Measurements from ENCODE around the gene DLG2.
"Not testable (repeated sequence)": the region's sequence is repeated elsewhere in the genome, so short reads cannot be mapped to it uniquely, and the experiment has no call there.

DLG2 gene

GRCh38 chr11:83731288-83731687 is 1895.9 kb downstream of the DLG2 start:
- ATAC-seq (replicated peaks); DNase-seq: not testable (repeated sequence)

GRCh38 chr11:83728281-83728680 is 1898.9 kb downstream of the DLG2 start:
- Mint-ChIP-seq H3K36me3 (no peaks in the 10 kb centered on the region), H3K27me3 (peaks cover 19 to 27% of the 10 kb centered on the region in 2 donors), H3K4me1 (peaks cover 10 to 12% of the 10 kb centered on the region in 2 donors), H3K9me3 (no peaks in the 10 kb centered on the region), H3K27ac (no peak overlapping the region), H3K4me3 (no peak overlapping the region)
- DNase-seq (no peak), ATAC-seq (replicated peaks) (no peak)

More at GRCh38 chr11:83731288-83731687, 1895.9 kb downstream of the DLG2 start:
- H3K4me1 Mint-ChIP-seq, H3K27ac Mint-ChIP-seq, H3K4me3 Mint-ChIP-seq, H3K9me3 Mint-ChIP-seq, H3K36me3 Mint-ChIP-seq: not testable (repeated sequence)
- H3K27me3 Mint-ChIP-seq: peaks cover 19 to 20% of the 10 kb centered on the region in 2 donors

DNA sequence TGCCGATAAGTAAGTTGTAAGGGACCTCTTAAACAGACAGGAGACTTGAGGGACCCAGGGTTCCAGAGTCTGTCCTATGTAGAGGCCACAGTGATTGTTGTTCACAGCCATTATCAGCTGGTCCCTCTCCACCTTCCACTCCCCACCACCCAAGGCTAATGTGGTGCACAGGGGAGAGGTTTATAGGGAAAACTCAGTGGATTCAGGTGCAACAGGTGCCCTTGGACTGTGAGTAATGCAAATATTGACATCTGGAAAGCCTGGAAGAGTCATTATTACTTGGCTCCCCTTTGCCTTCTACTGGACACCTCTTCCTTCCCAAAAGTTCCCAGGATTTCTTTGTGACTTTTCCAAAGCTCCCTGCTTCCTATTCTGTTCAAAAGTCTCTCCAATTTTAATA is 1899.9 kb downstream of the DLG2 start:
- Mint-ChIP-seq H3K27ac (no peak overlapping the region), H3K27me3 (peaks cover 18 to 27% of the 10 kb centered on the region in 2 donors), H3K36me3 (no peaks in the 10 kb centered on the region), H3K9me3 (no peaks in the 10 kb centered on the region), H3K4me3 (no peak overlapping the region), H3K4me1 (peaks cover 10 to 12% of the 10 kb centered on the region in 2 donors)
- ATAC-seq (replicated peaks): no peak
- no peak for DNase-seq

DNA sequence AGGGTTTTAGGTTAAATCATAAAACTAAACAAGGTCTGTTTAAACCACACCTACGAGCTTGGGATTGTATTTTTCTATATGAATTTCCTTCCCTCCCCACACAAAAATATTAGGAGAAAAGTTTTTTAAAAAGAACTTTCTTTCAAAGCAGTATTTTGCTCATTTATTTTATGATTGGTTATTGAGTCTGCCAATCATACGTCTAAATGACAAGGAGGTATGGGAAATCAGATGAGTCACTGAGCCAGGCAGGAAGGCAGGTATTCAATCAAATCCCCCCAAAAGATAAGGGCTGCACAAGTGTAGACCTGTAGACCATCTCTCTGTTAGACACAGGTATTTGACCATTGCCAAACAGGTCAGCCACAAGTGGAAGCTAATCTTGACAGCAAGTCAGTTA is 1900.8 kb downstream of the DLG2 start:
- Mint-ChIP-seq H3K36me3 (no peaks in the 10 kb centered on the region), H3K9me3 (no peaks in the 10 kb centered on the region), H3K27me3 (peaks cover 21 to 26% of the 10 kb centered on the region in 2 donors), H3K27ac (no peak overlapping the region), H3K4me3 (no peak overlapping the region), H3K4me1 (peaks cover 10 to 12% of the 10 kb centered on the region in 2 donors)
- no peak for ATAC-seq (replicated peaks)
- DNase-seq: no peak

DNA sequence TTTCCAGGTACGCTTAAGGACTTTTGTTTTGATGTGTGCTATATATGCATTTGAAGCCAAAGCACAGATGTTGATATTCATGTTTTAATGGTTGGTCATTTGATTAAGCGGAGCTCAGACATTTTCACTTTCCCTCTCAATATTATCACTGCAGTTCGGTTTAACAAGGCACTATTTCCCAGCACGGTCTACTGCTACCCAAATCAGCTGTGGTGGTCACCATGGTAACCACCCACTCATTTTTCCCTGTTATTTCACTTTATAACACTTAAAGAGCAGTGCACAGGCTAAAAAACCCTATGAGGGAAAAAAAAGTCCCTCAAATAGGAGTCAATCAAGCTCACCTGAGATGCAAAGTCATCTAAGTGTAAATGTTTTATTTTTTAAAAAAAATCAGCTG is 1901.4 kb downstream of the DLG2 start:
- Mint-ChIP-seq H3K9me3 (no peaks in the 10 kb centered on the region), H3K4me3 (peak overlapping the region in 1 of 2 donors; percentile 21), H3K4me1 (peaks cover 10 to 12% of the 10 kb centered on the region in 2 donors), H3K27me3 (peaks cover 21 to 26% of the 10 kb centered on the region in 2 donors), H3K36me3 (no peaks in the 10 kb centered on the region), H3K27ac (no peak overlapping the region)
- no peak for DNase-seq
- ATAC-seq (replicated peaks): peak; percentile 64 to 69

GRCh38 chr11:83725269-83725560 is 1901.9 kb downstream of the DLG2 start:
- H3K27me3 Mint-ChIP-seq: peaks cover 17 to 28% of the 10 kb centered on the region in 2 donors
- H3K4me3 Mint-ChIP-seq: no peak overlapping the region
- H3K36me3 Mint-ChIP-seq: no peaks in the 10 kb centered on the region
- ATAC-seq (replicated peaks) (no peak), DNase-seq (no peak)
- H3K9me3 Mint-ChIP-seq: no peaks in the 10 kb centered on the region
- H3K27ac Mint-ChIP-seq: no peak overlapping the region
- peaks cover 10 to 12% of the 10 kb centered on the region in 2 donors for H3K4me1 Mint-ChIP-seq

DNA sequence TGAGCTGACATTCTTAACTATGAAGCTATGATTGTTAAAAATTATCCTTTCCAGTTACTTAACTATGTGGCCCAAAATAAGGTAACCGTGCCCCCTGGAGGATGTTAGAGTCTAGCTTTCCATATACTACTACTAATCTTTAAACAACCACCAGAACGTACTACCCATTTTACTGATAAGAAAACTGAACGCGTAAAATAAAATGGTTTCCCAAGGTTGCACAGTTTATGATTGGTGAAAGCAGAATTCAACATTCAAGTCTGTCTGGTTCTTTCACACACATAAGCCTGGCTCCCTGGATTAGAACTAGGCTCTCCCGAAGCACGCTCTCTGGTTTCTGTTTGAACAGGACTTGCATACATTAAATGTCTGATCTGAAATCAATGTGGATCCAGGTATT is 1903.1 kb downstream of the DLG2 start:
- H3K9me3 Mint-ChIP-seq: no peaks in the 10 kb centered on the region
- peaks cover 10 to 12% of the 10 kb centered on the region in 2 donors for H3K4me1 Mint-ChIP-seq
- peaks cover 17 to 28% of the 10 kb centered on the region in 2 donors for H3K27me3 Mint-ChIP-seq
- no peak for DNase-seq
- no peaks in the 10 kb centered on the region for H3K36me3 Mint-ChIP-seq
- H3K4me3 Mint-ChIP-seq: peak overlapping the region; percentile 46 to 73
- no peak overlapping the region for H3K27ac Mint-ChIP-seq
- ATAC-seq (replicated peaks): peak; percentile 71 to 74

- DNase-seq: no peak
- no peak overlapping the region for H3K4me3 Mint-ChIP-seq
- H3K9me3 Mint-ChIP-seq: no peaks in the 10 kb centered on the region
- ATAC-seq (replicated peaks): no peak
- H3K27me3 Mint-ChIP-seq: peaks cover 17 to 28% of the 10 kb centered on the region in 2 donors
- peaks cover 10 to 12% of the 10 kb centered on the region in 2 donors for H3K4me1 Mint-ChIP-seq
- no peak overlapping the region for H3K27ac Mint-ChIP-seq
- H3K36me3 Mint-ChIP-seq: no peaks in the 10 kb centered on the region
Observed at GRCh38 chr11:83722392-83723119, 1904.6 kb downstream of the DLG2 start.

DNA sequence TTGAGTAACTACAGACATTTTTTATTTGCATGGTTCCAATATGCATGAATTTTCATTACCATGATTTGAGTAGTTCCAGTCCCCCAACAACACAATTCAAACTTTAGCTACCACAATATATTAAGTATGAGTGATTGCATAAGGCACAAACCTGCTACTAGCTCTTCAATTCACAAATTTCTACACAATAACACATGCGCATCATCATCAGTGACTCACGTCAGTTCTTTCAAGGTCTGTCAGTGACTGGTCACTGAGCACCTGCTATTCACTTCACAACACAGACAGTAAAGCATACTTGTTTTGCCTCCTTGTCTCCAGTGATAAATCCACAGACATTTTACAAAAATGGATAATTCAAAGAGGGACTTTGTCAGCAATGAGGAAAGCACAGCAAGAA is 1905.9 kb downstream of the DLG2 start:
- H3K9me3 Mint-ChIP-seq: no peaks in the 10 kb centered on the region
- no peak for ATAC-seq (replicated peaks)
- H3K4me1 Mint-ChIP-seq: peaks cover 10 to 12% of the 10 kb centered on the region in 2 donors
- peaks cover 11 to 22% of the 10 kb centered on the region in 2 donors for H3K27me3 Mint-ChIP-seq
- H3K36me3 Mint-ChIP-seq: no peaks in the 10 kb centered on the region
- H3K4me3 Mint-ChIP-seq: no peak overlapping the region
- H3K27ac Mint-ChIP-seq: no peak overlapping the region
- no peak for DNase-seq

DNA sequence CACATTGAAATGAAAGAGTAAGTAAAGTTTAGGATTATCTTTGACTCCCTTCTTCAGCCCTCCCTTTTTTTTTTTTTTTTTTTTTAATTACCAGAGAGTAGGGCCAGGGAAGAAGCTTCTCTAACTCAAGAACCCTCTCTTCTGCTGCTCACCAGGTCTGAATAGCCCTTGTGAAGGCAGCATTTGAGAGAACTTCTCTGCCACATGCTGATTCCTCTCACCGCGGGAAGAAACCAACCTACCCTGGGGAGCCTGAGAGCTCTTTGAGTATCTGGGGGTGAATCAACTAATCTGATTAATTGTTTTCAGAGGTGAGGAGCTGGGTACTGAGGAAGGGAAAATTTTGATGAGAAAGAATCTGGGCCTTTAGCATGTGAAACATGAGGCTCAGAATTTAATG is 1906.5 kb downstream of the DLG2 start:
- Mint-ChIP-seq H3K36me3 (no peaks in the 10 kb centered on the region), H3K27me3 (peaks cover 11 to 26% of the 10 kb centered on the region in 2 donors), H3K27ac (no peak overlapping the region), H3K4me1 (peaks cover 10 to 11% of the 10 kb centered on the region in 2 donors), H3K4me3 (no peak overlapping the region), H3K9me3 (no peaks in the 10 kb centered on the region)
- ATAC-seq (replicated peaks) (no peak), DNase-seq (no peak)

- no peaks in the 10 kb centered on the region for H3K36me3 Mint-ChIP-seq
- no peak for DNase-seq
Observed at GRCh38 chr11:83717537-83717936, 1909.6 kb downstream of the DLG2 start.

GRCh38 chr11:83715927-83716535 is 1911.1 kb downstream of the DLG2 start:
- Mint-ChIP-seq H3K27me3 (peaks cover 3 to 25% of the 10 kb centered on the region in 2 donors), H3K4me3 (no peak overlapping the region), H3K36me3 (no peaks in the 10 kb centered on the region), H3K27ac (no peak overlapping the region), H3K4me1 (no peaks in the 10 kb centered on the region), H3K9me3 (no peaks in the 10 kb centered on the region)
- DNase-seq (no peak), ATAC-seq (replicated peaks) (no peak)

More at GRCh38 chr11:83717537-83717936, 1909.6 kb downstream of the DLG2 start:
- H3K9me3 Mint-ChIP-seq: no peaks in the 10 kb centered on the region
- no peak for ATAC-seq (replicated peaks)
- no peaks in the 10 kb centered on the region for H3K4me1 Mint-ChIP-seq
- peaks cover 3 to 23% of the 10 kb centered on the region in 2 donors for H3K27me3 Mint-ChIP-seq
- H3K27ac Mint-ChIP-seq: no peak overlapping the region
- no peak overlapping the region for H3K4me3 Mint-ChIP-seq

DNA sequence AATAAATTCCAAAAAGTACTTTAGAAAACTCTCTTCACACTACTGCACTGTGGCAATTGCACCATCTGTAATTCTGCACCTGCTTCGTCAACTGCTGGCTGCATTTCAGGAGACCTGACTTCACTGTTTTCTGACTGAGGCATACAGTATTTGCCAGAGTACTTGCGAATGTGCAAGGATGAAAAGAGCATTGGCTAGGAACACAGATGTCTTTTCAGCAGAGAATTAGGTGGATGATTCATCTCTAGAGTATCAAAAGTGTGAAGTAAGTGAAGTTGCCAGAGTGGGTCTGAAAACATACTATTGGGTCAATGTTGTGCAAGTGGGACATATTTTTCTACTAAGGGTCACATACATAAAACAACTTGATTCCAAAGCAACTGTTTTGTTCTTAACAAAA is 1913.4 kb downstream of the DLG2 start:
- no peak for ATAC-seq (replicated peaks)
- Mint-ChIP-seq H3K27me3 (peaks cover 3 to 21% of the 10 kb centered on the region in 2 donors), H3K36me3 (no peaks in the 10 kb centered on the region), H3K4me1 (no peaks in the 10 kb centered on the region), H3K9me3 (no peaks in the 10 kb centered on the region), H3K27ac (no peak overlapping the region), H3K4me3 (no peak overlapping the region)
- DNase-seq: no peak

DNA sequence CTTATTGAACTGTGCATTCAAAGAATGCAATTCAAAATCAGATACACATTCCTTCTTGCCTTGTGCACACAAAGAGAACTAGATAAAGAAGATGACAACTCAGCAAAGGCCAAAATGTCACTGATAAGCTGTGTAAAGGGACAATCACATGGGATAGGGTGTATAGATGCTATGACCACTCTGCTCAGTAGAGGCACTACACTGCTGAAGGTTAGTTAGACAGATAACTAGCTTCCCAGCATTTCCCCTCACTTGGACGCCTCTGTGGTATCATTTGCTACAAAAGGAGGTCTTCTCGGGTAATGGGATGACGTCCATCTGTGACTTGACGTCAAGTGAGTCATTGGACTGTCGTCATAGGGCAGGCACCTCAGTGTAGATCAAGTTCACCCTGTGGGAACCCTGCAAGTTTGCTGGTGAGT is 1916.0 kb downstream of the DLG2 start:
- Mint-ChIP-seq H3K36me3 (no peaks in the 10 kb centered on the region), H3K4me1 (no peaks in the 10 kb centered on the region)

DNA sequence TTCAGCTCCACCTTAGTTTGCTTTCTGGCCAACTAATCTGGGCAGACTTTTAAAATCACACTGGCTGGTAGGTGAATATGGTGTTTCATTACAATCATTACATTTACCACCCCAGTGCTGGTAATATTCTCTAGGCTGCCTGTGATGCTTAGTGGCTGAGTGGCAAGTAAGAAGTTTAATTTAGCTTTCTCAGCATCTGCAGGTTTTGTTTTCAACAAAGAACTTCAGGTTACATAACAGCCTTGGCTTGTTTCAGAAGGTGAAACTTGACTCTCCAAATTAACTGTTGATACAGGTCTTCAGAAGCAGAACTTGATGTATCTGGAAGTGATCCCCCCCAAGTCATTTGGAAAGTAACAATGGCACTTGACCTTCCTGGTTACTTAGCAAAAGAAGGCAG is 1917.7 kb downstream of the DLG2 start:
- H3K4me1 Mint-ChIP-seq: no peaks in the 10 kb centered on the region
- H3K36me3 Mint-ChIP-seq: no peaks in the 10 kb centered on the region
- ATAC-seq (replicated peaks) (no peak), DNase-seq (no peak)
- no peaks in the 10 kb centered on the region for H3K9me3 Mint-ChIP-seq
- H3K27me3 Mint-ChIP-seq: peaks cover 3 to 13% of the 10 kb centered on the region in 2 donors
- no peak overlapping the region for H3K27ac Mint-ChIP-seq
- H3K4me3 Mint-ChIP-seq: no peak overlapping the region

More for the DNA sequence above, 1916.0 kb downstream of the DLG2 start:
- H3K9me3 Mint-ChIP-seq: no peaks in the 10 kb centered on the region
- H3K27me3 Mint-ChIP-seq: peaks cover 3 to 21% of the 10 kb centered on the region in 2 donors
- H3K27ac Mint-ChIP-seq: no peak overlapping the region
- DNase-seq (no peak), ATAC-seq (replicated peaks) (no peak)
- no peak overlapping the region for H3K4me3 Mint-ChIP-seq

Measured in stimulated activated naive B cell treated with anti-CD40 and anti-IgM and Interleukin-4, amounts not matched to agents 10 μg/mL and 1 μg/mL and 100 μg/mL, for 72 hours (primary cell).